Adrenal gland (tissue), 12 donors: ENCODE data around the gene NECTIN1. TPM values are rescaled to one million over a fixed set of nuclear protein-coding genes. Genes with fewer than 3 reads are reported as not detected.

Experiments used
- DNase-seq, 7 donors: peaks; one replicate each; pipeline ENCODE4 v3.0.0-alpha.2; 2019 to 2020
- H3K27ac ChIP-seq, 5 donors: fragments of 200-600 bp; sonication (generic) in 4 of 5; 1 replicate in 3 of 5; 2 replicates in 2 of 5; pipeline versions ENCODE4 v1.5.1 to v1.8.0; 2016 to 2020; ENCODE audit warnings: mild to moderate bottlenecking in 1 of 5
- H3K27me3 ChIP-seq: fragments of 200-600 bp; 2 replicates; pipeline ENCODE4 v1.8.0; 2021
- H3K36me3 ChIP-seq, 2 donors: fragments of 200-600 bp; replicated peaks in 1 of 2; 1 replicate in 1 of 2; 2 replicates in 1 of 2; pipeline versions ENCODE4 v1.5.1 to v1.8.0; 2018 to 2022
- H3K4me1 ChIP-seq, 2 donors: fragments of 200-600 bp; replicated peaks in 1 of 2; 1 replicate in 1 of 2; 2 replicates in 1 of 2; pipeline versions ENCODE4 v1.5.1 to v1.8.0; 2018 to 2021
- H3K4me3 ChIP-seq, 4 donors: fragments of 200-600 bp; sonication (generic) in 3 of 4; one replicate each; pipeline ENCODE4 v1.5.1; 2016 to 2018
- H3K9me3 ChIP-seq, 3 donors: fragments of 200-600 bp; sonication (generic) in 1 of 3; replicated peaks in 1 of 3; 1 replicate in 2 of 3; 2 replicates in 1 of 3; pipeline versions ENCODE4 v1.5.1 to v1.8.0; 2016 to 2021
- POLR2A ChIP-seq, 2 donors: fragments of 450-650 bp; IDR thresholded peaks; one replicate each; pipeline ENCODE4 v1.6.1; 2017; ENCODE audit warnings: antibody characterized with exemption in 2 of 2, mild to moderate bottlenecking in 2 of 2, moderate library complexity in 1 of 2
- WGBS, 4 donors: extraction: QIAGEN DNeasy Blood & Tissue Kit in 2 of 4; methylation state at CpG; one replicate each; pipeline versions ENCODE4 v1.1.5 to v1.1.7; 2013 to 2017; 5-methylcytosine and 5-hydroxymethylcytosine counted together
- intact Hi-C, 2 donors: fragments of 100-400 bp; cut with DNase I; formaldehyde crosslinking; loops; one replicate each; pipeline versions ENCODE4 v1.14.1 to v1.15.0; 2022 to 2023
- polyA plus RNA-seq, 3 donors: library from polyadenylated mRNA; stranded (reverse); fragments of 200-250 nt in 2 of 3; fragments of 350-450 nt in 1 of 3; fragmentation: Illumina TruSeq in 1 of 3; extraction: RNeasy Lipid Tissue Mini Kit (QIAGEN cat#74804) in 1 of 3; gene quantifications; one replicate each; pipeline ENCODE4 v1.2.3, GENCODE V29; 2013 to 2014
- total RNA-seq, 9 donors: library from RNA; depleted of rRNA in 4 of 9; stranded (reverse); fragments of >200 nt in 4 of 9; fragments of 120-200 nt in 1 of 9; fragmentation: NEBNext Ultra II Directional in 1 of 9; extraction: Animal tissue kit (Norgen Biotek cat#: 25700) in 1 of 9; gene quantifications; one replicate each; pipeline versions ENCODE4 v1.1.0 to v1.2.4, GENCODE V29; 2013 to 2023
- TF ChIP-seq, protein P1 (sequence below), 6 experiments: fragments of 450-650 bp in 4 of 6; fragments of 200-600 bp in 2 of 6; sonication (generic) in 1 of 6; IDR thresholded peaks; 1 replicate in 5 of 6; 2 replicates in 1 of 6; pipeline versions ENCODE4 v1.5.1 to v1.8.0; 2016 to 2021; ENCODE audit warnings: antibody characterized with exemption in 6 of 6, mild to moderate bottlenecking in 2 of 6, moderate library complexity in 1 of 6
- donor health status: healthy with polysubstance abuse.
- donor health status: Bipolar disorder and iron deficiency.
- donor health status: DM: yes; HTN: yes; CAD: no.
- donor health status: DM: no; HTN: no; CAD: no.
- donor health status: DM: no; HTN: no; CAD: no.
- donor health status: DM: yes; HTN: yes; CAD: no.

Gene NECTIN1
- total and polyA plus RNA-seq, 12 donors: 1.6 to 19.6 (median 5.4) TPM

DNA sequence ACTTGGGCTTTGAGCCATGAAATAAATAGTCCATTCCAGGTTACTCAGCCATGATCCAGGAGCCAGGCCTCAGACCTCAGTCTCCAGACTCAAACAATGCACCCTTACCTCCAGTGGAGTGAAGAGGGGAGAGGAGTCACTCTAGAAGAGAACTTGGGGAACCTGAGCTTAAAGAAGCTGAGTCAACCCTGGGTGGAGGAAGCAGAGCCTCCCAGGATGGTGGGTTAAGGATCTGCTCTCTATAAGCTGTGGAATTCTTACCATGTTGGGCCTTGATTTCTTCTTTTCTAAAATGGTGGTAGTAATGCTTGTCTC lies 113.2 kb downstream of the NECTIN1 start:
- TF ChIP-seq, protein P1, sequence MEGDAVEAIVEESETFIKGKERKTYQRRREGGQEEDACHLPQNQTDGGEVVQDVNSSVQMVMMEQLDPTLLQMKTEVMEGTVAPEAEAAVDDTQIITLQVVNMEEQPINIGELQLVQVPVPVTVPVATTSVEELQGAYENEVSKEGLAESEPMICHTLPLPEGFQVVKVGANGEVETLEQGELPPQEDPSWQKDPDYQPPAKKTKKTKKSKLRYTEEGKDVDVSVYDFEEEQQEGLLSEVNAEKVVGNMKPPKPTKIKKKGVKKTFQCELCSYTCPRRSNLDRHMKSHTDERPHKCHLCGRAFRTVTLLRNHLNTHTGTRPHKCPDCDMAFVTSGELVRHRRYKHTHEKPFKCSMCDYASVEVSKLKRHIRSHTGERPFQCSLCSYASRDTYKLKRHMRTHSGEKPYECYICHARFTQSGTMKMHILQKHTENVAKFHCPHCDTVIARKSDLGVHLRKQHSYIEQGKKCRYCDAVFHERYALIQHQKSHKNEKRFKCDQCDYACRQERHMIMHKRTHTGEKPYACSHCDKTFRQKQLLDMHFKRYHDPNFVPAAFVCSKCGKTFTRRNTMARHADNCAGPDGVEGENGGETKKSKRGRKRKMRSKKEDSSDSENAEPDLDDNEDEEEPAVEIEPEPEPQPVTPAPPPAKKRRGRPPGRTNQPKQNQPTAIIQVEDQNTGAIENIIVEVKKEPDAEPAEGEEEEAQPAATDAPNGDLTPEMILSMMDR (IDR thresholded peaks at IDR 0.05): no peak
- TF ChIP-seq POLR2A (IDR thresholded peaks at IDR 0.05): no peak
- Histone ChIP-seq H3K4me3 (no peak overlapping the region), H3K9me3 (no peaks in the 10 kb centered on the region), H3K27me3 (no peaks in the 10 kb centered on the region), H3K4me1 (no peaks in the 10 kb centered on the region), H3K27ac (no peak overlapping the region), H3K36me3 (no peaks in the 10 kb centered on the region)
- no peak for DNase-seq
- intact Hi-C loops: no loop called here

DNA sequence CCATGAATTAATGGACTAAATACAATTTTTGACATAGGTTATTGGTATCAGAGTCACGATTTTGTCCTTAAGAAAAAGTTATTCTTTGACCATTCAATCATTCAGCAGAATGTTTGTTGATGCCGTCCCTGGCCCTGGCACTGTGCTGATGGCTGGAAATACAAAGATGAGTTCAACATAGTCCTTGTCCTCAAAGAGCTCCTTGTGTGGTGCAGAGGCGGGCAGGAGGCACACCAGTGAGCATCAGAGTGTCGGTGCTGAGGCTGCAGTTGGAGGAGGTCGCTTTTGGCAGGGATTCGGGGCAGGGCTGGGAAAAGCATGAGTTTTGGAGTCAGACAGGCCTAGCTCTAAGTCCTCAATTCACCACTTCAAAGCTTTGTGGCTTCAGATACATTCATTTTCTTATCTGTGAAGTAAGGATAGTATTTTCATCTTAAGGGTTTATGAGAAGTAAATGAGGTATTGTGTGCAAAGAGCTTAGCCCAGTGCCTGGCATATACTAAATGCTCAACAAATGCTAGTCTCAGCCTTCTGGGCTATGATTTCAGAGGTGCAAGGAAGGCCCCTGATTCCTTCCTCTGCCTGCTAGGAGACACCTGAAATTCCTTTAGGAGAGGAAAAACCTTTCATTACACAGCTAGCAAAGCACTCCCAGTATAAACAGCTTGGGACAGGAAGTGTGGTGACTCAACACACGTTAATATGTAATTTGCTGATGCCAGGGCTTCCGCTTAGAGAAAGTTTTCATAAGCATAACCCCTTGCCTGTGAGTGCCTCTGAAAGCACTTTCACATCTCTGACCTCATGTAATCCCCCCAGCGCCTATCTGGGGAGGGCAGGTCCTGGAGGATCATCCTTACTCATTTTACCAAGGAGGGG lies 113.8 kb downstream of the NECTIN1 start:
- intact Hi-C loops: no loop called here
- Histone ChIP-seq H3K27me3 (no peaks in the 10 kb centered on the region), H3K27ac (no peak overlapping the region), H3K9me3 (no peaks in the 10 kb centered on the region), H3K36me3 (no peaks in the 10 kb centered on the region), H3K4me1 (no peaks in the 10 kb centered on the region), H3K4me3 (no peak overlapping the region)
- 77 to 82% (median 81%) methylated on average over 9 of the region's 9 CpGs for WGBS, 4 donors
- DNase-seq: peak in 1 of 7 donors; percentile 24
- TF ChIP-seq POLR2A (IDR thresholded peaks at IDR 0.05): no peak
- TF ChIP-seq, protein P1 (IDR thresholded peaks at IDR 0.05): no peak

DNA sequence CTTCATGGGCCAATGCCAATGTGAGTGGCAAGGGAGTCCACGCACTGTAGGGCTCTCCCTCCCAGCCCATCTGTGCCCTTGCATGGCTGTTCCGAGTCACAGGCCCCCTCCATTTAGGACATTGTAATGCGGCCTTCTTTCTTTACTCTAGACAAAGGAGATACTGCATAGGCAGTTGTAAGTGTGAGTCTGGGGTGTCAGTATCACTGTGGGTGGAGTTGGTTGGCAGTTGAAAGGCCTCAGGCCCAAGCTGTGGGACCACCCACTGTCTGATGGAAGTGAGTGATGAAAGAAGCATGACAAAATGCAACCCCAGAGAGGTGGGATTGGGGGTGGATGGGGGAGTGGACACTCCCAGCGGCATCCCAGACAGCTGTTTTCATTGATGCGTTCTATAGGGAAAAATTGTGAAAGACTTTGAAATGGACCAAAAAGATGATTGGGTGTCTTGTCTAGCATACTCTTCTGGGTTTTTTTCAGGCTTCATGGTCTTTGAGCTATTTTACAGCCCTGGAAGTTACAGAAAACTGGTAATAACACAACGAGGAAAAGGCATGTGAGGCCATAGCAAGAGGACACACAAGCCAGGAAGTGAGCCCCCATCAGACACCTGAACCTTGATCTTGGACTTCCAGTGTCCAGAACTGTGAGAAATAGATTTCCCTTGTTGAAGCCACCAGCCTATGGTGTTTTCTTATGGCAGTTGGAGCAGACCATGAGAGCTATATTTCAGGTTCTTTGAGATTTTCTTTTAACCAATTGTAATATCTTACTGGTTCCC lies 114.6 kb downstream of the NECTIN1 start:
- intact Hi-C loops: no loop called here
- TF ChIP-seq, protein P1 (IDR thresholded peaks at IDR 0.05): no peak
- no peak for TF ChIP-seq POLR2A (IDR thresholded peaks at IDR 0.05)
- no peak for DNase-seq
- Histone ChIP-seq H3K27me3 (no peaks in the 10 kb centered on the region), H3K9me3 (no peaks in the 10 kb centered on the region), H3K36me3 (no peaks in the 10 kb centered on the region), H3K4me1 (no peaks in the 10 kb centered on the region), H3K4me3 (no peak overlapping the region), H3K27ac (no peak overlapping the region)
- WGBS, 4 donors: 81 to 88% (median 86%) methylated on average over 6 of the region's 6 CpGs

DNA sequence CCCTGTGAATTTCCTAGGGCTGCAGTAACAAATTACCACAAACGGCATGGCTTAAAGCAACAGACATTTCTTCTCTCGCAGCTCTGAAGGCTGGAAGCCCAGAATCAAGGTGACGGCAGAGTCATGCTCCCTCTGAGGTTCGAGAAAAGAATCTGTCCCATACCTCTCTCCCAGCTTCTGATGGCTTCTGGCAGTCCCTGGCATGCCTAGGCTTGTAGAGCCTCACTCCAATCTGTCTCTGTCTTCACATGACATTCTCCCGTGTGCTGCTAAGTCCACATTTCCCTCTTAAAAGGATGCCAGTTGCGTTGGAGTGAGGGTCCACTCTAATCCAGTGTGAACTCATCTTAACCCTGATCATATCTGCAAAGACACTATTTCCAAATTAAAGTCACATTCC lies 116.2 kb downstream of the NECTIN1 start:
- DNase-seq: no peak
- WGBS, 4 donors: 63 to 78% (median 73%) methylated on average over 5 to 6 of the region's 6 CpGs
- Histone ChIP-seq H3K27ac (no peak overlapping the region), H3K36me3 (no peaks in the 10 kb centered on the region), H3K4me1 (no peaks in the 10 kb centered on the region), H3K27me3 (peaks cover 3% of the 10 kb centered on the region), H3K9me3 (no peaks in the 10 kb centered on the region), H3K4me3 (no peak overlapping the region)
- TF ChIP-seq, protein P1 (IDR thresholded peaks at IDR 0.05): no peak
- no peak for TF ChIP-seq POLR2A (IDR thresholded peaks at IDR 0.05)
- intact Hi-C loops: no loop called here
